GM19467 (cell line): ENCODE results near the gene KRT81.
"Not testable (repeated sequence)": the region's sequence is repeated elsewhere in the genome, so short reads cannot be mapped to it uniquely, and the experiment has no call there.

ENCODE experiments used
- ATAC-seq: cut with Tn5 transposase; IDR thresholded peaks from one replicate; pipeline ENCODE4 v1.9.1; 2021; ENCODE audit warnings: mild to moderate bottlenecking, moderate library complexity; ENCODE audit not compliant: unreplicated experiment

The KRT81 gene

DNA sequence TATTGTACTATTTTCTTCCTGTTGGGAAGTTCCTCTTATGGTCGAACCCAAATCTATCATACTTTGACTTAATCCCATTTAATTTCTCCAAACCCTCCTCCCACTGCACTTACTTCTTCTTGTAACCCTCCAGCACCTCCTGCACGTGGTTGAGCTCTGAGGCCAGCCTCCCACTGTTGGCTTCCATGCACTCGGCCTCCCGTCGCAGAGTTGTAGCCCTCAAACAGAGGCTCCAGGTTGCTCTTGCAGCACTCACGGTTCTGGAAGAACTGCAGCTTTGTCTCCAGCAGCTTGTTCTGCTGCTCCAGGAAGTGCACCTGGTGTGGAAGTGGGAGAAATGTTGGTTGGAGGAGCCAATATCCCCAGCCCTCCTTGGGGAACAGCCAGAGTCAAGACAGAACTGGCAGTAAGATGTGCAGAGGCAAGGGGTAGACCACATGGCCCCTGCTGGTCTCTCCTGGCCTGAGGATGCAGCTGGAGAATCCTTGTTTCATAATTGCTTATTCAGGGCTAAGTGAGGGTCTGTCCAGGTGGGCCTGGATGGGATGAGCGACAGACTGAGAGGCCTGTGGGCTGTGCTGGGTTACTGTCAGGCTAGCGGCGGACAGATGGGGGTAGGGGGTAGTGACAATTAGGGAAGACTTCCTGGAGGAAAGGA is 35.3 kb downstream of the KRT81 start:
- ATAC-seq = no peak

DNA sequence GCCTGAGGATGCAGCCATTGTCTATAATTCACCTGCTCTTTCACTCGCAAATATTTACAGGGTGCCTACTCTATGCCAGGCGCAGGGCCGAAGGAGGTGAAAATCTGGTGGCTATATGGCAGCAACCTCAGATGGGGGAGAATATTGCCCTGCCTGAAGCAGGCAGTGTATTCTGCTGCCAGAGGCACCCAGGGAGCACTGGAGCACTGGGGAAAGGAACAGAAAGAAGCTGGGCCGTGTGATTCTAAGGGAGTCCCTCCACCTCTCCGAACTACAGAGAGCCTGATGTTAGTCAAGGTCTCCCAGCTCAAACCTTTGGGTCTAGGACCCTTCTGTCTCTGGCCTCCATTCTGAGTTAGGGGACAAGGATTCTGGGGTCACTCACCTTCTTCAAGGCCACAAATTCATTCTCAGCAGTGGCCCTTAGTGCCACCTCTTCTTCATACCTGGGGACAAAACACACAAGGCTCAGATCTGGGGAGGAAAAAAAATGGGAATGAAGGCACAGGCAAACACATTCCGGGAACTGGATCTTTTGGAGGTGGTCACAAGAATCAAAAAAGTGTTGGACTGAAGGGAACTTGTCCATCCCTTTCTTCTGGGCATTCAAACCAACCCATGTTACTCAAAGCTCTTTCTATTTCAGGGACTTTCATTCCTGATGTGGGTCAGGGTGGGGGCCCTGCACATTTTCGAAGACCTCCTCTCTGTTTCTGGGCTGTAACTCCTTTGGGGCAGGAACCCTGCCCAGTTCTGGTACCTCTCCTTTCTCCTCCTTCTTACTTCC is 36.2 kb downstream of the KRT81 start:
- ATAC-seq = no peak

GRCh38 chr12:52254180-52254964 is 37.0 kb downstream of the KRT81 start:
- ATAC-seq = no peak

GRCh38 chr12:52253391-52254179 is 37.7 kb downstream of the KRT81 start:
- no peak for ATAC-seq

- ATAC-seq = no peak
Observed at GRCh38 chr12:52252728-52253343, 38.5 kb downstream of the KRT81 start.

GRCh38 chr12:52252175-52252615 is 39.1 kb downstream of the KRT81 start:
- ATAC-seq = not testable (repeated sequence)

GRCh38 chr12:52251367-52252051 is 39.8 kb downstream of the KRT81 start:
- ATAC-seq = no peak

GRCh38 chr12:52250048-52250990 is 41.0 kb downstream of the KRT81 start:
- ATAC-seq = no peak

DNA sequence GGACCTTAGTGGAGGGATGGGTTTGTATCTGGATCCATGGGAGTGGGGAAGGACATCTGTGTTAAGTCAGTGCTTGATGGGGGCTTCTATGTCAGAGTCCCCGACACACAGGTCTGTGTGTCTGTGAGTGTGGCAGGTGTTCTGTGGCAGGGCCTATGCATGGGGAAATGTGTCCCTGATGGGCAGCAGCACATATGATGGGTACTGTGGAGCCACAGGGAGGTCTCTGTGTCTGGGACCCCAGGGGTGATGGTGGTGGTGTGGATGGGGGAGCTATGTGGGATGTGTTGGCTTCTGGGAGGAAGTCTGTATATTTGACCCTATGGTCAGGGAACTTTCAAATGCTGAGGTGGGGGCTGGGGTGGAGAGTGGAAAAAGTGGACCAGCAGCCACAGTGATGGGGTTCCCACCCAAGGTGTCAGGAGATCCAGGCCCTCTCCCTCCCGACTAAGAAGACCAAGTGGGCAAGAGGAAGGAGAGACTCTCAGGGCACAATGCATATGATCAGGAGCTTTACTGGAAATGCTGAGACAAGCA is 41.8 kb downstream of the KRT81 start:
- no peak for ATAC-seq

- ATAC-seq = no peak
Observed at GRCh38 chr12:52248541-52249461, 42.5 kb downstream of the KRT81 start.

DNA sequence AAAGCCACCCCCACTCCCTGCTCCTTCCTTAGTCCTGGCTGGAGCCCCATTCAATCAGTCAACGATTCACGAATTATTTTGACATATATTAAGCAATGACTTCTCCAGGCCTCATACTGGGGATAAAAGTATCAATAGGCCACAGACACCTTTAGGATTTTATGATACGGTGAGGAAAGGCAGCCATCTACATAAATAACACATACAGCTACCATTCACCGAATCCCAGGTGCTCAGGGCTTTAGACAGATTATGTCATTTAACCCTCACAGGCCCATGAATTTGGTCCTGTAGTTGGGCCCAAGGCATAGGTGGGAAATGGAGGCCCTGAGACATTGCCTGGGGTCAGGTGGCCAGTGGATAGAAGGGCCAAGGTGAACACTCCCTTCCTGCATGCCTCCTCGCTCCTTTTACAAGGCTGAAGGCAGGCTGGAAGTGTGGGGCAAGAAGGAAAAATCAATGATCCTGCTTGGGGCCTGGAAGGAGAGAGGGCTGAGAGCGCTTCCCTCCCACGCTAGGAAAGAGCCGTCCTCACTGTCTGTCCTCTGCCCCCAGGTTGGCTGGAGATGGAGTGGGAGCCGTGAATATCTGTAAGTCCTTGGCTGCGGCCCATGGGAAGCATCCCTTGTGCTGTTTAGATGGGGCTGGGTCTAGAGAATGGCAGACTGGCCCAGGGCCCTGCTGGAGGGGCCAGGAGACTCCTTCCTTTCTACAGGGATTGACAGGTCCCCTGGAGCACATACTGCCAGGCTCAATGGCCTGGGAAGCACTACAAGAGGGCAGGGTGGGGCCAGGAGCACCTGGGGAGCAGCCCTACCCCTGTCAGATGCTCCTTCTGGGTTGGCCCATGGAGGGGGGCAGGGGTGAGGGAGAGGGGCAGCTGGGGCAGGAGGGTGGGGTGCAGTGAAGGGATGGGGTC is 43.5 kb downstream of the KRT81 start:
- ATAC-seq = no peak

GRCh38 chr12:52246720-52247621 is 44.4 kb downstream of the KRT81 start:
- ATAC-seq = no peak

DNA sequence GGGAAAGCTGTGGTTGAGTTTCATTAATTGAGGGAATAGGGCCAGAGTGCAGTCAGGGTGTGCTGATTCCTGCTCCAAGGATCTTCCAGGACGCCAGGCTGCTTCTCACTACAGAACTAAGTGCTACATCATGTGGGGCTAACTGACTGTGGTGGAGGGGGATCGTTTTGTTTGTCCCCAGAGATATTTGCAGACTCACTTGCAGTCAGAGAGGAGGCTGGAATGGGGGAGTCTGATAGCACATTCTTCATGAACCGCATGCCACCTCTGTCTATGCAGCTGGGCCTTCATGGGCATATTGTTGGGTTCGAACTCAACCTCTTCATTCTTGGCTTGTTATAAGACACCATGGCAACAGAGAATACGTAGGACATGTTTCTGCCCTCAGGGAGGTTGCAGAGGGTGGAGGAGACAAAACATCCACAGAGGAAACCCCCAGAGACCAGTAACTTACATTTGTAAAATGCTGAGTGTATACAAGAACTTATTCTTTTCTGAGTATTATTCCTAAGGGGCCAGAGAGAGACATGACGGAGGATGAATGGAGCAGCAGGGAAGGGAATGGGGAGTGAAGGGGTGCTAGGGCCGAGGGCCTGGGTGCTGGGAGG is 45.3 kb downstream of the KRT81 start:
- ATAC-seq = no peak

DNA sequence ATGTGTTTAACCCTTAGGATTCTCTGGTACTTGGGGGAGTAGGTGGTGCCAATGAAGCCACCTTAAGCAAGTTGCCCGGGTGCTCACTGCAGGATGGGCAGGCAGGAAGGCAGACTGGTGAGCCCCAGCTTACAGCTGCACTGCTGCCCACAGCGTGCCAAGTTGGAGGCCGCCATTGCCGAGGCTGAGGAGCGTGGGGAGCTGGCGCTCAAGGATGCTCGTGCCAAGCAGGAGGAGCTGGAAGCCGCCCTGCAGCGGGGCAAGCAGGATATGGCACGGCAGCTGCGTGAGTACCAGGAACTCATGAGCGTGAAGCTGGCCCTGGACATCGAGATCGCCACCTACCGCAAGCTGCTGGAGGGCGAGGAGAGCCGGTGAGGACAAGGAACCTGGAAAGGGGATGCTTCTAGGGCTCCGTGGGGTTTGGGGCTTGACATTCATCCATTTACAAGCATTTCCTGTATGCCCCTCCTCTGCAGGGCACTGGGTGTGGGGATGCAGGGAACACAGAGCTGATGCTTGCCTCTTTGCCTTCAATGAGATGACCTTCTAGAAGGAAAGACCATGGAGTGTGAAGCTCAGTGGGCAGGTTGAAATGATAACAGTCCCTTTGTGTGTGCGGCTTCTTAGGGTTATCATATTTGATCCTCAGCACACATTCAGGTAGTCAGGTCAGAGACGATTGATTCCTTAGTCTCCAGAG is 45.9 kb downstream of the KRT81 start:
- no peak for ATAC-seq
